B cell (primary cell): ENCODE results near the gene RNF157. TPM values are rescaled to one million over a fixed set of nuclear protein-coding genes. Genes with fewer than 3 reads are reported as not detected.

Experiments
- ATAC-seq: fragments of 200-7000 bp; cut with Tn5 transposase; one replicate; pipeline ENCODE4 v1.10.0; 2021; ENCODE audit warnings: low read depth, mild to moderate bottlenecking, moderate number of reproducible peaks, moderate library complexity
- CTCF ChIA-PET: fragments of 350-600 bp; sonication (Branson Sonifier 250); formaldehyde crosslinking; loops from one replicate; lab custom pipeline; 2021; ENCODE audit warnings: antibody characterized with exemption, inconsistent platforms; lab: Charles Lee
- POLR2A ChIA-PET: fragments of 350-600 bp; sonication (Branson Sonifier 250); formaldehyde crosslinking; loops from one replicate; lab custom pipeline; 2021; ENCODE audit warnings: antibody characterized with exemption; lab: Charles Lee
- DNase-seq: peaks from one replicate; pipeline ENCODE4 v3.0.0; 2013
- H2AFZ ChIP-seq: 2 replicates; pipeline ENCODE4 v1.6.1; 2012; ENCODE audit warnings: mild to moderate bottlenecking, low read depth, low read length; ENCODE audit not compliant: insufficient read depth, poor library complexity, severe bottlenecking
- H3K27ac ChIP-seq, 2 donors: 1 replicate in 1 of 2; 2 replicates in 1 of 2; pipeline ENCODE4 v1.5.1; 2012 to 2013; ENCODE audit warnings: low read length in 2 of 2, mild to moderate bottlenecking in 2 of 2, moderate library complexity in 1 of 2
- H3K27me3 ChIP-seq, 4 experiments: fragments of 200-600 bp in 1 of 4; sonication (generic) in 1 of 4; replicated peaks in 1 of 4; 1 replicate in 2 of 4; 2 replicates in 2 of 4; pipeline versions ENCODE4 v1.6.1 to v1.7.0; 2013 to 2016; ENCODE audit warnings: low read length in 3 of 4, mild to moderate bottlenecking in 2 of 4, mixed read lengths in 1 of 4, moderate library complexity in 1 of 4; ENCODE audit not compliant: insufficient read depth in 4 of 4, control insufficient read depth in 3 of 4; ENCODE audit errors: control extremely low read depth in 1 of 4
- H3K36me3 ChIP-seq, 2 experiments: replicated peaks in 1 of 2; 1 replicate in 1 of 2; 2 replicates in 1 of 2; pipeline versions ENCODE4 v1.6.1 to v1.7.1; 2013; ENCODE audit warnings: low read length in 1 of 2; ENCODE audit not compliant: insufficient read depth in 2 of 2, control insufficient read depth in 1 of 2; ENCODE audit errors: control extremely low read depth in 1 of 2, extremely low read depth in 1 of 2
- H3K4me1 ChIP-seq, 2 donors: fragments of 200-600 bp in 1 of 2; sonication (generic) in 1 of 2; 1 replicate in 1 of 2; 2 replicates in 1 of 2; pipeline versions ENCODE4 v1.5.1 to v1.6.1; 2013 to 2017; ENCODE audit warnings: low read length in 2 of 2; ENCODE audit not compliant: control insufficient read depth in 2 of 2, insufficient read depth in 2 of 2
- H3K4me2 ChIP-seq: replicated peaks from 2 replicates; pipeline ENCODE3; 2012; ENCODE audit warnings: mild to moderate bottlenecking, low read depth, low read length; ENCODE audit not compliant: poor library complexity, severe bottlenecking
- H3K4me3 ChIP-seq, 5 experiments: fragments of 200-600 bp in 1 of 5; sonication (generic) in 1 of 5; 1 replicate in 3 of 5; 2 replicates in 2 of 5; pipeline versions ENCODE4 v1.5.1 to v1.7.0; 2011 to 2016; ENCODE audit warnings: low read length in 4 of 5, mild to moderate bottlenecking in 4 of 5, low read depth in 2 of 5, control low read depth in 1 of 5, moderate library complexity in 1 of 5; ENCODE audit not compliant: insufficient read depth in 1 of 5; ENCODE audit errors: control extremely low read depth in 1 of 5, extremely low read depth in 1 of 5
- H3K79me2 ChIP-seq: fragments of 200-600 bp; sonication (generic); one replicate; pipeline ENCODE4 v1.6.0; 2016; ENCODE audit warnings: low read length; ENCODE audit not compliant: control insufficient read depth, insufficient read depth
- H3K9ac ChIP-seq: fragments of 200-600 bp; sonication (generic); 2 replicates; pipeline ENCODE4 v1.6.1; 2017; ENCODE audit warnings: mild to moderate bottlenecking, low read length, moderate library complexity
- H3K9me3 ChIP-seq, 3 donors: one replicate each; pipeline versions ENCODE4 v1.6.1 to v1.7.1; 2013; ENCODE audit warnings: low read length in 2 of 3; ENCODE audit not compliant: control insufficient read depth in 2 of 3, insufficient read depth in 1 of 3; ENCODE audit errors: control extremely low read depth in 1 of 3
- H4K20me1 ChIP-seq: 2 replicates; pipeline ENCODE4 v1.6.0; 2012; ENCODE audit warnings: mild to moderate bottlenecking, low read length; ENCODE audit not compliant: insufficient read depth, control insufficient read depth, poor library complexity, severe bottlenecking
- H3K27ac Mint-ChIP-seq: one replicate; pipeline ENCODE4 v1.8.0; 2021; ENCODE audit warnings: mixed read lengths
- H3K27me3 Mint-ChIP-seq: one replicate; pipeline ENCODE4 v1.8.0; 2021; ENCODE audit warnings: mixed read lengths
- H3K4me1 Mint-ChIP-seq: one replicate; pipeline ENCODE4 v1.8.0; 2021; ENCODE audit warnings: mixed read lengths
- H3K4me3 Mint-ChIP-seq: one replicate; pipeline ENCODE4 v1.8.0; 2021; ENCODE audit warnings: mixed read lengths
- H3K9me3 Mint-ChIP-seq: one replicate; pipeline ENCODE4 v1.8.0; 2022; ENCODE audit warnings: mixed read lengths; ENCODE audit not compliant: insufficient read depth
- CTCF ChIP-seq: fragments of 200-600 bp; IDR thresholded peaks from one replicate; pipeline ENCODE4 v1.8.0; 2022; ENCODE audit warnings: antibody characterized with exemption, mild to moderate bottlenecking
- EZH2 ChIP-seq: IDR thresholded peaks from 2 replicates; pipeline ENCODE4 v1.6.1; 2012; ENCODE audit warnings: borderline replicate concordance, low read depth, mild to moderate bottlenecking, moderate library complexity, low read length; ENCODE audit not compliant: insufficient read depth, poor library complexity, severe bottlenecking
- WGBS: methylation state at CpG from one replicate; pipeline ENCODE4 v1.1.5; 2013; ENCODE audit warnings: missing lambda C conversion rate; ENCODE audit not compliant: insufficient coverage; 5-methylcytosine and 5-hydroxymethylcytosine counted together
- intact Hi-C: fragments of 100-400 bp; cut with micrococcal nuclease; formaldehyde crosslinking; loops from one replicate; pipeline ENCODE4 v1.10.0; 2022
- polyA plus RNA-seq: library from polyadenylated mRNA; depleted of rRNA; stranded (reverse); fragments of >200 nt; gene quantifications from 2 replicates; pipeline ENCODE4 v1.2.3, GENCODE V29; 2012
- total RNA-seq, 2 donors: library from RNA; stranded (reverse); fragments of 120-200 nt in 1 of 2; gene quantifications; 1 replicate in 1 of 2; 2 replicates in 1 of 2; pipeline versions ENCODE4 v1.2.3 to v1.2.4, GENCODE V29; 2013 to 2022

The RNF157 gene
- total and polyA plus RNA-seq, 2 donors (not counting 1 experiment from before 2014, with no cell fraction given), result 0.54 to 1.2 TPM

- Mint-ChIP-seq H3K4me3 (peak overlapping the region; percentile 56), H3K4me1 (peaks cover 26% of the 10 kb centered on the region), H3K27me3 (no peaks in the 10 kb centered on the region), H3K27ac (peak overlapping the region; percentile 34), H3K9me3 (no peaks in the 10 kb centered on the region)
- DNase-seq, result peak; percentile 46
- H3K9ac ChIP-seq, result peak overlapping the region; percentile 14
- no peak overlapping the region for H3K4me3 ChIP-seq
- H3K4me2 ChIP-seq, result peak overlapping the region; percentile 59
- H3K27ac ChIP-seq, result no peak overlapping the region
- no peaks in the 10 kb centered on the region for H3K9me3 ChIP-seq
- no peaks in the 10 kb centered on the region for H4K20me1 ChIP-seq
- 0% methylated on average over 2 of the region's 6 CpGs for WGBS
- no peaks in the 10 kb centered on the region for H3K27me3 ChIP-seq
- peak overlapping the region; percentile 20 for H2AFZ ChIP-seq
- no peaks in the 10 kb centered on the region for H3K36me3 ChIP-seq
- CTCF ChIA-PET, result interaction anchor here (0.7 to 3.7 kb wide), 8 partner anchors 9 to 212 kb away, joined by 3 to 22 read pairs (median 4); no protein-coding TSS in a partner anchor
- POLR2A ChIA-PET, result interaction anchor here (0.9 kb wide), 1 partner anchor 54 kb away, joined by 4 read pairs; no protein-coding TSS in a partner anchor
- no peaks in the 10 kb centered on the region for H3K79me2 ChIP-seq
- ATAC-seq, result peak; percentile 53
- peaks cover 10 to 20% of the 10 kb centered on the region in 2 donors for H3K4me1 ChIP-seq
- intact Hi-C loops, result no loop called here
- TF ChIP-seq EZH2 (no peak), CTCF (no peak)
Observed at GRCh38 chr17:76191896-76192295, 48.4 kb downstream of the RNF157 start.

GRCh38 chr17:76189741-76190140, 50.6 kb downstream of the RNF157 start:
- peaks cover 27% of the 10 kb centered on the region for H3K4me1 Mint-ChIP-seq

More at GRCh38 chr17:76189741-76190140, 50.6 kb downstream of the RNF157 start:
- Histone ChIP-seq H2AFZ (no peak overlapping the region), H3K27ac (no peak overlapping the region), H3K79me2 (no peaks in the 10 kb centered on the region), H3K9ac (no peak overlapping the region), H3K27me3 (no peaks in the 10 kb centered on the region), H3K4me3 (no peak overlapping the region), H3K4me1 (peaks cover 10 to 24% of the 10 kb centered on the region in 2 donors), H3K36me3 (no peaks in the 10 kb centered on the region), H4K20me1 (no peaks in the 10 kb centered on the region), H3K9me3 (no peaks in the 10 kb centered on the region), H3K4me2 (no peak overlapping the region)
- H3K9me3 Mint-ChIP-seq, result no peaks in the 10 kb centered on the region
- H3K27me3 Mint-ChIP-seq, result no peaks in the 10 kb centered on the region
- no peak for TF ChIP-seq CTCF
- no peak for TF ChIP-seq EZH2
- ATAC-seq (no peak), DNase-seq (no peak)
- POLR2A ChIA-PET, result no interaction called here
- CTCF ChIA-PET, result interaction anchor here (0.9 to 2.6 kb wide), 6 partner anchors 9 to 90 kb away, joined by 3 to 9 read pairs (median 3); no protein-coding TSS in a partner anchor
- intact Hi-C loops, result no loop called here
- 100% methylated on average over 1 of the region's 4 CpGs for WGBS
- peak overlapping the region; percentile 27 for H3K27ac Mint-ChIP-seq
- H3K4me3 Mint-ChIP-seq, result no peak overlapping the region
